Measurements from ENCODE around the gene CPNE2.
"Not testable (repeated sequence)": the region's sequence is repeated elsewhere in the genome, so short reads cannot be mapped to it uniquely, and the experiment has no call there.

Gene CPNE2

DNA sequence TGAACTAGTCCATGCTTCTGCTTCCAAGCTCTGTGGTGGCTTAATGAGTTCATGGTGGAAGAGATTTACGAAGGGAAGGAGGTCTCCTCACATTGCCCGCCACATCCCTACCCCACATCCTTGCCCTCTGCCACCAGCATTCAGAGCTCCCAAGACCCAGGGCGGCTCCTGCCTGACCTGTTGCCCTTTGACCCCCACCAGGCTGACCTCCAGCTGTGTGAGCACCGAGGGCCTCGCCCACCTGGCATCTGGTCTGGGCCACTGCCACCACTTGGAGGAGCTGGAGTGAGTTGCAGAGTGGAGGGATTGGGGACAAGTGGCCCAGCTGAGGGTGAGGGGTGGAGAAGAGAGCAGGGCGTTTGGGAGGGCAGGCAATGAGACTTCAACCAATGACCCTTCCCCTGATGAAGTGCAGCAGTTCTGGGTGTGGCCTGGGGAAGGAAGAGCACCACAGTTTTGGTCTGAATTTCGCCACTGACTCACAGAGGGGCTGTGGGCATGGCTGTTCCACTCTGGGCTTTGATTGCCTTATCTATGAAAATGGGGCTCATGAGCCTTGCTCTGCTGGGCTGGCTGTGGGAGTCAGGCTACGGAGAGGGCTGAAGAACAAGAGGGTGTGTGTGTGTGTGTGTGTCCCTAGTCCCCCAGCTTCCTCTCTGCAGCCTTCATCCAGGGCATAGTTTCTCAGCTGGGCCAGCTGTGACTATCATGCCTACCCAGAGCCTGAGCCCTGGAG, 22.6 kb upstream of the CPNE2 start:
- no peak overlapping the region for H3K4me3 ChIP-seq (ENCODE audit: low read depth, low read length)
- no peaks in the 10 kb centered on the region for H3K79me2 ChIP-seq (ENCODE audit: control insufficient read depth, insufficient read depth, low read length, unreplicated experiment)
- no peaks in the 10 kb centered on the region for H3K36me3 ChIP-seq (ENCODE audit: insufficient read depth, low read length)
- H2AFZ ChIP-seq (ENCODE audit: low read length, unreplicated experiment) = no peak overlapping the region
- H3K4me1 ChIP-seq (ENCODE audit: control insufficient read depth, insufficient read depth, low read length, unreplicated experiment) = peaks cover 14% of the 10 kb centered on the region
- no peaks in the 10 kb centered on the region for H3K27me3 ChIP-seq (ENCODE audit: insufficient read depth, low read length)
- H3K27ac ChIP-seq (ENCODE audit: low read depth, low read length) = no peak overlapping the region

DNA sequence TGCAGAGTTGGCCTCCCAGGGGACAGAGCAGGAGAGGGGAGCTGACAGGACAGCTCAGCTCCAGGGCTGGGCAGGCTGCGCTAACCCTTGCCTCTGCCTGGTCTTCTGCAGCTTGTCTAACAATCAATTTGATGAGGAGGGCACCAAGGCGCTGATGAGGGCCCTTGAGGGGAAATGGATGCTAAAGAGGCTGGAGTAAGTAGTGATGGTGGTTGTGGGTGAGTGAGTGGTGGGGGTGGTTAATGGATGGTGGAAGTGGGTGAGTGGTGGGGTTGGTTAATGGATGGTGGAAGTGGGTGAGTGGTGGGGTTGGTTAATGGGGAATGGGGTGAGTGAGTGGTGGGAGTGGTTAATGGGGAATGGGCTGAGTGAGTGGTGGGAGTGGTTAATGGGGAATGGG, 22.0 kb upstream of the CPNE2 start:
- Histone ChIP-seq H3K27me3 (ENCODE audit: insufficient read depth, low read length) (no peaks in the 10 kb centered on the region), H3K4me3 (ENCODE audit: low read depth, low read length) (no peak overlapping the region), H3K27ac (ENCODE audit: low read depth, low read length) (no peak overlapping the region), H3K4me1 (ENCODE audit: control insufficient read depth, insufficient read depth, low read length, unreplicated experiment) (peaks cover 14% of the 10 kb centered on the region), H2AFZ (ENCODE audit: low read length, unreplicated experiment) (no peak overlapping the region), H3K36me3 (ENCODE audit: insufficient read depth, low read length) (no peaks in the 10 kb centered on the region; the same call in 1 of the 2 replicates), H3K79me2 (ENCODE audit: control insufficient read depth, insufficient read depth, low read length, unreplicated experiment) (no peaks in the 10 kb centered on the region)

DNA sequence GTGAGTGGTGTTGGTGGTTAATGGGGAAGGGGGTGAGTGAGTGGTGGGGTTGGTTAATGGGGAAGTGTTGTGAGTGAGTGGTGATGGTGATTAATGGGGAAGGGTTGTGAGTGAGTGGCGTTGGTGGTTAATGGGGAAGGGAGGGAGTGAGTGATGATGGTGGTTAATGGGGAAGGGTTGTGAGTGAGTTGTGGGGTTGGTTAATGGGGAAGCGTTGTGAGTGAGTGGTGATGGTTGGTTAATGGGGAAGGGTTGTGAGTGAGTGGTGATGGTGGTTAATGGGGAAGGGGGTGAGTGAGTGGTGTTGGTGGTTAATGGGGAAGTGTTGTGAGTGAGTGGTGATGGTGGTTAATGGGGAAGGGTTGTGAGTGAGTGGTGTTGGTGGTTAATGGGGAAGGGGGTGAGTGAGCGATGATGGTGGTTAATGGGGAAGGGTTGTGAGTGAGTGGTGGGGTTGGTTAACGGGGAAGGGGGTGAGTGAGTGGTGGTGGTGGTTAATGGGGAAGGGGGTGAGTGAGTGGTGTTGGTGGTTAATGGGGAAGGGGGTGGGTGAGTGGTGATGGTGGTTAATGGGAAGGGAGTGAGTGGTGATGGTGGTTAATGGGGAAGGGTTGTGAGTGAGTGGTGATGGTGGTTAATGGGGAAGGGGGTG, 21.2 kb upstream of the CPNE2 start:
- H2AFZ ChIP-seq (ENCODE audit: low read length, unreplicated experiment); H3K36me3 ChIP-seq (ENCODE audit: insufficient read depth, low read length); H3K79me2 ChIP-seq (ENCODE audit: control insufficient read depth, insufficient read depth, low read length, unreplicated experiment); H3K27ac ChIP-seq (ENCODE audit: low read depth, low read length); H3K27me3 ChIP-seq (ENCODE audit: insufficient read depth, low read length); H3K4me3 ChIP-seq (ENCODE audit: low read depth, low read length): not testable (repeated sequence)
- peaks cover 14% of the 10 kb centered on the region for H3K4me1 ChIP-seq (ENCODE audit: control insufficient read depth, insufficient read depth, low read length, unreplicated experiment)

DNA sequence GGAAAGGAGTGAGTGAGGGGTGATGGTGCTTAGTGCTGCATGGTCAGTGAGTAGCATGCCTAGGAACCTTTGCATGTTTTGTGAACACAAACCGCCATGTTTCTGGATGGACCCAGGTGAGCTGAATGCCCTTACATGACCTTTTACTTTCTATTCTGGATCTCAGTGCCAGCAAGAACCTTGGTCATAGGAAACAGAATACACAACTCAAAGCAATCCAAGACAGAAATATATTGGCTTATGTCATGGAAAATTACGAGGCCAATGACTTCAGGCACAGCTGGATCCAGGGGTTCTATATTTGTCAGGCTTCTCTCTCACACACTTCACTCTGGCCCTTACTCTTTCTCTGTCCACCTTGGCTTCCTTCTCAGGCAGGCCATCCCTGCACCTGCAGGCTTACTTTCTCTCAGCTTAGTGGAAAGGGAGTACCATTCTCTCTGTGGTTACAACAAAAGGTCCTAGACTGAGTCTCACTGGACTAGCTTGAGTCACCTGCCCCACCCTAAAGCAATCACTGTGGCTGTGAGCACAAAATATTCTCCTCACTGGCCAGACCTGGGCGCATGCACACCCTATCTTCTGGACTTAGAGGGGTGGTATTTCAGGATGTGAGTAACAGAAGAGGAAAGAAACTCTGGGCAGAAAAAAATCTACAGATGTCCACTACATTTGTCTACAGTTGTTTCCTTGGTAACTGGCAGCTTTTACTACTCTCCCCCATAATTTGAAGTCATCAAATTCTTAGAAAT, 20.4 kb upstream of the CPNE2 start:
- Histone ChIP-seq H3K36me3 (ENCODE audit: insufficient read depth, low read length) (no peaks in the 10 kb centered on the region; the same call in 1 of the 2 replicates), H2AFZ (ENCODE audit: low read length, unreplicated experiment) (no peak overlapping the region), H3K79me2 (ENCODE audit: control insufficient read depth, insufficient read depth, low read length, unreplicated experiment) (no peaks in the 10 kb centered on the region), H3K4me1 (ENCODE audit: control insufficient read depth, insufficient read depth, low read length, unreplicated experiment) (peaks cover 14% of the 10 kb centered on the region), H3K27me3 (ENCODE audit: insufficient read depth, low read length) (no peaks in the 10 kb centered on the region), H3K4me3 (ENCODE audit: low read depth, low read length) (no peak overlapping the region), H3K27ac (ENCODE audit: low read depth, low read length) (peak overlapping the region; percentile 57)

DNA sequence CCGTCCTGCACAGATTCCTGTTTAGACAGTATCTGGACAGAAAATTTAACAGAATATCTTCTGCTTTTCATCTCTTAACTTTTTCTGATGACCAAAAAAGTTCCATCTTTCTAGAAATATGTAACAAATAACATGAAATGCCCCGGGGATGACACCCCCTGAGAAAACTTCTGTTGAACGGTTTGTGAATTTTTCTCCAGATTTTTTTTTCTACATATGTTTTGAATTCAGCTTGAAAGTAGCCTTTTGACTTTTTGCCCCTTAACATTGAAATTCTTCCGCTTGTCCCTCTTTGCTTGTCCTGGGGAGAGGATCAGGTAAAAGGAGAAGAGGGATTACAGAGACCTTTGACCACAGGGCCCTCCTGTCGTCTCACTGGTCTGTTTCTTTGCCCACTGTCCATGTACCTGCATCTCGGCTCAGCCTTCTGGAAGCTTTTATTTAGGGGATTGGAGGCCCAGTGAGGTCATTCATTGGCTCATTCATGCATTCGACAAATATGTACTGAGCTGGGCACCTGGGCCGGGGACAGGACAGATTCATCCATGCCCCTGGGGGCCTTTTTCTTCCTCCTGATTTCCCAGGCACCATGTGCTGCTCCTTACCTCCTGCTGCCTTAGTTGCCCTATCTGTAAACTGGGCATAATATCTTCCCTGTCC, 19.6 kb upstream of the CPNE2 start:
- Histone ChIP-seq H2AFZ (ENCODE audit: low read length, unreplicated experiment) (no peak overlapping the region), H3K27ac (ENCODE audit: low read depth, low read length) (peak overlapping the region; percentile 57), H3K4me1 (ENCODE audit: control insufficient read depth, insufficient read depth, low read length, unreplicated experiment) (peaks cover 14% of the 10 kb centered on the region), H3K4me3 (ENCODE audit: low read depth, low read length) (no peak overlapping the region), H3K36me3 (ENCODE audit: insufficient read depth, low read length) (no peaks in the 10 kb centered on the region; the same call in 1 of the 2 replicates), H3K79me2 (ENCODE audit: control insufficient read depth, insufficient read depth, low read length, unreplicated experiment) (no peaks in the 10 kb centered on the region), H3K27me3 (ENCODE audit: insufficient read depth, low read length) (no peaks in the 10 kb centered on the region)

- Histone ChIP-seq H3K79me2 (ENCODE audit: control insufficient read depth, insufficient read depth, low read length, unreplicated experiment) (no peaks in the 10 kb centered on the region), H3K27me3 (ENCODE audit: insufficient read depth, low read length) (no peaks in the 10 kb centered on the region), H3K4me3 (ENCODE audit: low read depth, low read length) (no peak overlapping the region), H3K36me3 (ENCODE audit: insufficient read depth, low read length) (no peaks in the 10 kb centered on the region; the same call in 1 of the 2 replicates), H3K4me1 (ENCODE audit: control insufficient read depth, insufficient read depth, low read length, unreplicated experiment) (peaks cover 2% of the 10 kb centered on the region), H3K27ac (ENCODE audit: low read depth, low read length) (no peak overlapping the region), H2AFZ (ENCODE audit: low read length, unreplicated experiment) (no peak overlapping the region)
Measured at GRCh38 chr16:57077714-57078113, 14.7 kb upstream of the CPNE2 start.

- no peaks in the 10 kb centered on the region for H3K36me3 ChIP-seq (ENCODE audit: insufficient read depth, low read length)
- no peak overlapping the region for H3K4me3 ChIP-seq (ENCODE audit: low read depth, low read length)
- no peaks in the 10 kb centered on the region for H3K79me2 ChIP-seq (ENCODE audit: control insufficient read depth, insufficient read depth, low read length, unreplicated experiment)
- H2AFZ ChIP-seq (ENCODE audit: low read length, unreplicated experiment) = no peak overlapping the region
- peaks cover 3% of the 10 kb centered on the region for H3K4me1 ChIP-seq (ENCODE audit: control insufficient read depth, insufficient read depth, low read length, unreplicated experiment)
- no peak overlapping the region for H3K27ac ChIP-seq (ENCODE audit: low read depth, low read length)
- H3K27me3 ChIP-seq (ENCODE audit: insufficient read depth, low read length) = no peaks in the 10 kb centered on the region
Measured at GRCh38 chr16:57081744-57082143, 10.6 kb upstream of the CPNE2 start.

- H3K4me1 ChIP-seq (ENCODE audit: control insufficient read depth, insufficient read depth, low read length, unreplicated experiment) = peaks cover 3% of the 10 kb centered on the region
- no peaks in the 10 kb centered on the region for H3K79me2 ChIP-seq (ENCODE audit: control insufficient read depth, insufficient read depth, low read length, unreplicated experiment)
- no peaks in the 10 kb centered on the region for H3K27me3 ChIP-seq (ENCODE audit: insufficient read depth, low read length)
- H3K4me3 ChIP-seq (ENCODE audit: low read depth, low read length) = no peak overlapping the region
- no peak overlapping the region for H2AFZ ChIP-seq (ENCODE audit: low read length, unreplicated experiment)
- no peaks in the 10 kb centered on the region for H3K36me3 ChIP-seq (ENCODE audit: insufficient read depth, low read length)
- H3K27ac ChIP-seq (ENCODE audit: low read depth, low read length) = no peak overlapping the region
Measured at GRCh38 chr16:57082664-57083063, 9.7 kb upstream of the CPNE2 start.

- H2AFZ ChIP-seq (ENCODE audit: low read length, unreplicated experiment) = no peak overlapping the region
- H3K27me3 ChIP-seq (ENCODE audit: insufficient read depth, low read length) = no peaks in the 10 kb centered on the region
- H3K36me3 ChIP-seq (ENCODE audit: insufficient read depth, low read length) = no peaks in the 10 kb centered on the region
- no peaks in the 10 kb centered on the region for H3K79me2 ChIP-seq (ENCODE audit: control insufficient read depth, insufficient read depth, low read length, unreplicated experiment)
- H3K4me3 ChIP-seq (ENCODE audit: low read depth, low read length) = no peak overlapping the region
- peaks cover 3% of the 10 kb centered on the region for H3K4me1 ChIP-seq (ENCODE audit: control insufficient read depth, insufficient read depth, low read length, unreplicated experiment)
- H3K27ac ChIP-seq (ENCODE audit: low read depth, low read length) = no peak overlapping the region
Measured at GRCh38 chr16:57083485-57084126, 8.8 kb upstream of the CPNE2 start.

- H3K79me2 ChIP-seq (ENCODE audit: control insufficient read depth, insufficient read depth, low read length, unreplicated experiment) = no peaks in the 10 kb centered on the region
- peaks cover 3% of the 10 kb centered on the region for H3K4me1 ChIP-seq (ENCODE audit: control insufficient read depth, insufficient read depth, low read length, unreplicated experiment)
- no peak overlapping the region for H3K4me3 ChIP-seq (ENCODE audit: low read depth, low read length)
- H2AFZ ChIP-seq (ENCODE audit: low read length, unreplicated experiment) = no peak overlapping the region
- no peak overlapping the region for H3K27ac ChIP-seq (ENCODE audit: low read depth, low read length)
- no peaks in the 10 kb centered on the region for H3K27me3 ChIP-seq (ENCODE audit: insufficient read depth, low read length)
- H3K36me3 ChIP-seq (ENCODE audit: insufficient read depth, low read length) = no peaks in the 10 kb centered on the region
Measured at GRCh38 chr16:57084257-57084770, 8.1 kb upstream of the CPNE2 start.

Data from ACC112 (cell line).